Erythroblast (primary cell): Measurements from ENCODE around the gene CENPVL1.
"Not testable (repeated sequence)": the region's sequence is repeated elsewhere in the genome, so short reads cannot be mapped to it uniquely, and the experiment has no call there.

Experiments
- DNase-seq, 2 experiments: peaks; one replicate each; lab custom pipeline; 2025; lab: John Stamatoyannopoulos, UW
- GATA1 ChIP-seq: IDR thresholded peaks from 2 replicates; pipeline ENCODE4 v1.6.1; 2011; ENCODE audit warnings: low read depth, mild to moderate bottlenecking, control low read depth, low read length, moderate library complexity
- POLR2A ChIP-seq: IDR thresholded peaks from 2 replicates; pipeline ENCODE4 v1.6.1; 2011; ENCODE audit warnings: mild to moderate bottlenecking, low read length

The CENPVL1 gene

DNA sequence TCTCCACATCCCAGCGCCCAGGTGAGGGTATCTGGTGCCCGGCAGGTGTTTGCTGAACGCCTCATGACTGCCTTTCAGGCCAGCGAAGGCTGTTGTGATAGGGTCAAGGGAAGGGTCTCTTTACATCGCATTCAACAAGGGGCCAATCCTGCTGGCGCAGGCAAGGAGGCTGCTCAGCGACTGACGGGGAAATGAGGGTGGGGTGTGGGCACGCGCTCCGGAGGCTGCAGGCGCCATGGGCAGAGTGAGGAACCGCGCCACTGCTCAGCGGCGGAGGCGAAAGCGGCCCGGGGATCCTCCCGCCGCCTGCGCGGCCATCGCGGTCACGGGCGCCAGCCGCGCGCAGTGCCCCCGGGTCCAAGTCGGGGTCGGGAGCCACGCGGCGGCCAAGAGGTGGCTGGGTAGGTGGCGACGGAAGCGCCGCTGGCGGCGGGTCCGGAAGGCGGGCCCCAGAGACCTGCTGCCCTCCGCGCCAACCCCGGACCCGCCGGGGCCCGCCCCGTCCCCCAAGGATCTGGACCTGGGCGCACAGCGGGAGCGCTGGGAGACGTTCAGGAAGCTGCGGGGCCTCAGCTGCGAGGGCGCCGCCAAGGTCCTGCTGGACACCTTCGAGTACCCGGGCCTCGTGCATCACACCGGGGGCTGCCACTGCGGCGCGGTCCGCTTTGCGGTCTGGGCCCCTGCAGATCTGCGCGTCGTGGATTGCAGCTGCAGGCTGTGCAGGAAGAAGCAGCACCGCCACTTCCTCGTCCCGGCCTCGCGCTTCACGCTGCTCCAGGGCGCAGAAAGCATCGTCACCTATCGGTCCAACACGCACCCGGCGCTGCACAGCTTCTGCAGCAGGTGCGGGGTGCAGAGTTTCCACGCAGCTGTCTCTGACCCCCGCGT, at the start of gene CENPVL1:
CENPVL1 (plus strand) TSS at position 236 of the 888 bp plus-strand sequence; CDS start at position 236, 0 bp downstream.
- DNase-seq: not testable (repeated sequence)

- no peak for DNase-seq
Measured at GRCh38 chrX:51665981-51666380, 44.3 kb upstream of the CENPVL1 start.

DNA sequence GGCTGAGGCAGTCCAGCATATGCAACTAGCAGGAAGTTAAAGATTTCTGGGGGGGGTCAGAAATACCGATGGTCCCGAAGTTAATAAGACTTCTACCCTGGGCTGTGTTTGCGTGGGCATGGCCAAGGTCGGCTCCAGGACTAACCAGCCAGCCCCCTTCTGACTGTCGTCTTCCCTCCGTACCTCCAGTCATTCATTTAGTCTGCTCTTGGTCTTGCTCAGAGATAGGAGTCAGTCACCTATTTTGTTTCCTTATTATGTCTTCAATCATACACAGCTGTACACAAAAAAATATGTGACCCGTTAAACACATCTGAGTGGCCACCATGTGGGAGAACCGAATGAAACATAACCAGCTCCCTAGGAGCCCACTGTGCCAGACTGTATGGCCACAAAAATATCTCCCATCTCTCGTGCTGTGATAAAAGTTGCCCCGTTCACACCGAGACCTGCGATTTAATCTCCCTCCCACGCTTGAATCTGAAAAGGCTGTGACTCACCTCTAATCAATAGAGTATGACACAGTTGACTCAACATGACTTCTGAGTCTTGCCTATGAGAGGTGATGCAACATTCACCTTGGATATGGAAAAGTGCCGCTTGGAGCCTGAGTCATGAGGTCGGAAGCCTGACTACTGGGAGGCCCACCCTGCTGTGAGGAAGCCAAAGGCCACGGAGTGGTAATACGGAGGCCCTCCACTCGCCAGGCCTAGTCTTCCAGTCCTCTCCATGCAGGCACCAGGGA, 30.5 kb upstream of the CENPVL1 start:
- not testable (repeated sequence) for DNase-seq

More at GRCh38 chrX:51665981-51666380, 44.3 kb upstream of the CENPVL1 start:
- no peak for TF ChIP-seq GATA1
- TF ChIP-seq POLR2A: no peak

GRCh38 chrX:51681808-51682719, 28.2 kb upstream of the CENPVL1 start:
- DNase-seq: not testable (repeated sequence)

- DNase-seq: not testable (repeated sequence)
Measured at GRCh38 chrX:51682720-51683062, 27.6 kb upstream of the CENPVL1 start, which contains the start of gene CENPVL2. CENPVL2 (minus strand) TSS chrX:51682831; CDS start chrX:51682831, 0 bp downstream.

DNA sequence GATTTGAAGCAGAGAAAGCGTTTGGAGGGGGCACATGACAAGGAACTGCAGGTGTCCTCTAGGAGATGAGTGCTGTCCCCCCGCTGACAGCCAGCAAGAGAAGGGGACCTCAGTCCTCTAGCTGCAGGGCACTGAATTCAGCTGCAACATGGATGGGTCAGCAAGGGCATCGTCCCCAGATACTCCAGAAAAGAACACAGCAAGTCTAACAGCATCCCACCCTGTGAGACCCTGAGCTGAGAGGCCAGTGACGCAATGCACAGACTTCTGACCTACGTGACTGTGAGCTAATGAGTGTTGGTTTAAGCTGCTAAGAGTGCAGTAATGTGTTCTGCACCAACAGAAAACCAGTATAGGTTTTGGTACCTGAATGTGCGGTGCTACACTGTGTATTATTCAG, 16.1 kb upstream of the CENPVL1 start:
- DNase-seq: no peak
- no peak for TF ChIP-seq GATA1
- no peak for TF ChIP-seq POLR2A

GRCh38 chrX:51697397-51697796, 12.9 kb upstream of the CENPVL1 start:
- no peak for TF ChIP-seq POLR2A
- no peak for TF ChIP-seq GATA1
- no peak for DNase-seq

- DNase-seq: not testable (repeated sequence)
Measured at GRCh38 chrX:51712943-51713647, 2.8 kb downstream of the CENPVL1 start.

DNA sequence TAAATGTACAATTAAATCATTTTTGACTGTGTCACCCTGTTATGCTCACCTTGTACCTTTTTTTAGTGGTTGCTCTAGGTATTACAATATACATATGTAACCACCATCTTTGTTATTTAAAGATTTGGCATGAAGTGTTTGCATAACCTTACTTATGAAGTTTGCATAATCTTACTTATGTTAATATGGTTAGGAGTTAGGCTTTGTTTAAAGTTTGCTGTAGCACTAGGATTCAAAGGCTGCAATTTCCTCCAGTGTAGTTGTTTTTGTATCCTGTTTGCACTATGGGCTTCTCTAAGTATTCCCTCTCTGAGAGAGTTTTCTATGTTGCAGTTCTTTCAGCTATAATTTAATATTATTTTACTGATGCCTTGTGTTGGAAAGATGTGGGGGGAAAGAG, 17.9 kb downstream of the CENPVL1 start:
- no peak for DNase-seq
- no peak for TF ChIP-seq POLR2A
- TF ChIP-seq GATA1: no peak

- DNase-seq: no peak
Measured at GRCh38 chrX:51737091-51737490, 26.8 kb downstream of the CENPVL1 start.

DNA sequence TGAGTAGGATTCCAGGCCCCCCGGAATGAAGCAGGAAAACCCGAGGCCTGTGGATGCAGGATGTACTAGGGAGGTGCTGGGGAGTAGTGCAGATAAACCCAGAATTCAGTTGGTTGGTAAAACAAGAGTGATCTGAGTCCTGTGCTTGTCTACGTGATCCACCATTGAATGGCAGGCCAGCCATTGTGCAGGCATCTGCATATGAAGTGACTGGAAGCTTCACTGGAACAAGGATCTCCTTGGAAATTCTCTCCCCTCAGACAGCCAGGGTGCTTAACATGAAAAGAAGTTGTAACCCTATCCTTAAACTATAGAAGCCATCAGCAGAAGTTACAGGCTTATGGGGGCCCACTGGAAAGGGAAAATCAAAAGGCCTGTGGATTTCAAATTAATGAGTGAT, 32.3 kb downstream of the CENPVL1 start:
- DNase-seq: no peak
- no peak for TF ChIP-seq GATA1
- no peak for TF ChIP-seq POLR2A

More at GRCh38 chrX:51737091-51737490, 26.8 kb downstream of the CENPVL1 start:
- TF ChIP-seq POLR2A (no peak), GATA1 (no peak)

DNA sequence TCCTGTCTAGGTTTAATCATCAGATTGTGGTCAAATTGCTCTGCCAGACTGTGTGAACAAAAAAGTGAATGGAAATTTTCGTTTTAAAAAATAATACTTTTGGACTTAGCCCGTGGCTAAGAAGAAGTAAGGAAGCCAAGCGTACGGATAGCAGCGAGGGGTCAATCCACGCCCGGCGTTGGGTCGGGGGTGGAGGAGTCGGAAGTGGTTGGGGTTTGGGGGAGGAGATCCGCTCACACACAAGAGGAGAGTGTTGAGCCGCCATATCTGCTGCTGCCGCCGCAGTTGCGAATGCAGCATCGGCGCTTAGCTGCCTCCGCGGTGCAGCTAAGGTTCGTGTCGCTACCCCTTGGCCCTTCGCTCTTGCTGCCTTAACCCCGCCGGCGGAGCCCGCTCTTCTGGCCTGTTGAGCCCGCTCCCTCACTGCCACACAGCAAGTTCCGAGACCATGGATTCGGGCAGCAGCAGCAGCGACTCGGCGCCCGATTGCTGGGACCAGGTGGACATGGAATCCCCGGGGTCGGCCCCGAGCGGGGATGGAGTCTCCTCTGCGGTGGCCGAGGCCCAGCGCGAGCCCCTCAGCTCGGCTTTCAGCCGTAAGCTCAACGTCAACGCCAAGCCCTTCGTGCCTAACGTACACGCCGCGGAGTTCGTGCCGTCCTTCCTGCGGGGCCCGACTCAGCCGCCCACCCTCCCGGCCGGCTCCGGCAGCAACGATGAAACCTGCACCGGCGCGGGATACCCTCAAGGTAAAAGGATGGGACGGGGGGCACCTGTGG, 33.1 kb downstream of the CENPVL1 start, which contains the start of gene GSPT2:
GSPT2 (plus strand) TSS at position 264 of the 779 bp plus-strand sequence; CDS start at position 449, 185 bp downstream.
- DNase-seq: peak; percentile 64 to 77
- TF ChIP-seq GATA1 (no peak), POLR2A (peak; percentile 54)
